K562 (cell line): ENCODE data around the gene HMGA1. TPM values are rescaled to one million over a fixed set of nuclear protein-coding genes. Genes with fewer than 3 reads are reported as not detected.
A peak's percentile ranks its signal among the peaks of the same experiment; 100 is the strongest.

ENCODE experiments used
- ATAC-seq: fragments of 200-7000 bp; cut with Tn5 transposase; 3 replicates; pipeline ENCODE4 v1.9.1; 2020; ENCODE audit warnings: moderate library complexity
- BruUV-seq: library from RNA; stranded (reverse); fragments of 400-500 nt; replicated peaks from 2 replicates; lab custom pipeline; 2021; lab: Mats Ljungman, UMichigan
- CTCF ChIA-PET: fragments of 300-600 bp; formaldehyde crosslinking; extraction: SDS; loops from one replicate; lab custom pipeline; 2021; ENCODE audit warnings: low intra/inter-chr PET ratio; lab: Yijun Ruan, JAX
- POLR2A ChIA-PET: fragments of 300-600, 350-650 bp; sonication (Branson Sonifier 250); formaldehyde crosslinking; extraction: SDS; loops from one replicate; lab custom pipeline; 2021; ENCODE audit warnings: antibody characterized with exemption, inconsistent platforms; lab: Yijun Ruan, JAX
- DNase-seq, 4 experiments: peaks; one replicate each; pipeline versions ENCODE4 v3.0.0 to v3.0.0-alpha.2; 2011 to 2018; ENCODE audit warnings: low spot score in 3 of 4, mixed read lengths in 3 of 4; ENCODE audit errors: extremely low read depth in 1 of 4
- FAIRE-seq: peaks from 2 replicates; lab custom pipeline; 2011; peaks lifted over from hg19 to GRCh38; lab: Jason Lieb, UNC
- H2AFZ ChIP-seq: 2 replicates; pipeline ENCODE4 v1.6.0; 2011; ENCODE audit warnings: low read depth, low read length, control low read depth, inconsistent platforms
- H3K27ac ChIP-seq: fragments of 200-600 bp; 3 replicates; pipeline ENCODE4 v1.8.0; 2011; ENCODE audit warnings: low read depth, mild to moderate bottlenecking, control low read depth, inconsistent platforms, low read length, moderate library complexity, mixed read lengths; ENCODE audit errors: extremely low read depth
- H3K27me3 ChIP-seq, 2 experiments: fragments of 300-600 bp in 1 of 2; 2 replicates in 1 of 2; 3 replicates in 1 of 2; pipeline versions ENCODE4 v1.6.0 to v1.8.0; 2011; ENCODE audit warnings: inconsistent platforms in 2 of 2, low read length in 2 of 2, mild to moderate bottlenecking in 1 of 2, mixed read lengths in 1 of 2, moderate library complexity in 1 of 2; ENCODE audit not compliant: control insufficient read depth in 2 of 2, insufficient read depth in 2 of 2
- H3K36me3 ChIP-seq: fragments of 300-600 bp; 3 replicates; pipeline ENCODE4 v1.8.0; 2011; ENCODE audit warnings: mild to moderate bottlenecking, low read length, inconsistent platforms; ENCODE audit not compliant: control insufficient read depth, insufficient read depth
- H3K4me1 ChIP-seq, 2 experiments: fragments of 200-600 bp in 1 of 2; replicated peaks in 1 of 2; 2 replicates in 1 of 2; 3 replicates in 1 of 2; pipeline versions ENCODE4 v1.5.1 to v1.8.0; 2011; ENCODE audit warnings: inconsistent platforms in 2 of 2, low read length in 2 of 2, mild to moderate bottlenecking in 1 of 2, mixed read lengths in 1 of 2, moderate library complexity in 1 of 2; ENCODE audit not compliant: control insufficient read depth in 2 of 2, insufficient read depth in 2 of 2
- H3K4me2 ChIP-seq: 2 replicates; pipeline ENCODE4 v1.6.1; 2011; ENCODE audit warnings: low read length, control low read depth, inconsistent platforms, mixed read lengths; ENCODE audit not compliant: insufficient read depth
- H3K4me3 ChIP-seq: fragments of 200-600 bp; sonication (generic), shearing (Covaris generic); 2 replicates; pipeline ENCODE4 v1.5.1; 2016; ENCODE audit warnings: control low read depth, inconsistent platforms
- H3K79me2 ChIP-seq: fragments of 200-600 bp; 3 replicates; pipeline ENCODE4 v1.8.0; 2011; ENCODE audit warnings: low read length, inconsistent platforms; ENCODE audit not compliant: control insufficient read depth, insufficient read depth
- H3K9ac ChIP-seq, 2 experiments: 2 replicates each; pipeline versions ENCODE4 v1.6.0 to v1.6.1; 2011; ENCODE audit warnings: low read depth in 2 of 2, low read length in 2 of 2, control low read depth in 1 of 2, inconsistent platforms in 1 of 2, mild to moderate bottlenecking in 1 of 2, mixed read lengths in 1 of 2; ENCODE audit not compliant: insufficient read depth in 1 of 2
- H3K9me1 ChIP-seq: one replicate; pipeline ENCODE4 v1.6.0; 2011; ENCODE audit warnings: inconsistent platforms, mild to moderate bottlenecking, low read length, moderate library complexity; ENCODE audit not compliant: control insufficient read depth, insufficient read depth
- H3K9me3 ChIP-seq: replicated peaks from 2 replicates; pipeline ENCODE4 v1.5.1; 2011; ENCODE audit warnings: low read depth, low read length, inconsistent platforms; ENCODE audit not compliant: control insufficient read depth, insufficient read depth
- H4K20me1 ChIP-seq: replicated peaks from 2 replicates; pipeline ENCODE4 v1.6.1; 2011; ENCODE audit warnings: low read length, inconsistent platforms, mixed read lengths; ENCODE audit not compliant: control insufficient read depth, insufficient read depth
- BRF1 ChIP-seq: IDR thresholded peaks from 3 replicates; pipeline ENCODE4 v1.6.1; 2011; ENCODE audit warnings: borderline replicate concordance, mild to moderate bottlenecking; ENCODE audit not compliant: insufficient read length; ENCODE audit errors: extremely low read depth
- CEBPG ChIP-seq, 3 experiments: fragments of 200-800 bp in 1 of 3; sonication (Bioruptor generic) in 1 of 3; sonication (generic) in 1 of 3; formaldehyde crosslinking in 1 of 3; IDR thresholded peaks in 2 of 3; conservative IDR thresholded peaks in 1 of 3; 2 replicates each; pipeline versions ENCODE4 v1.6.1 to v1.8.0; 2016 to 2022; ENCODE audit warnings: missing compliant biosample characterization in 2 of 3, missing genetic modification characterization in 2 of 3, mild to moderate bottlenecking in 1 of 3, missing genetic modification reagents in 1 of 3
- CREM ChIP-seq: IDR thresholded peaks from 2 replicates; pipeline ENCODE4 v1.6.1; 2014; ENCODE audit warnings: antibody characterized with exemption, low read depth
- CTBP1 ChIP-seq: fragments of 450-650 bp; IDR thresholded peaks from 2 replicates; pipeline ENCODE4 v1.6.1; 2016; ENCODE audit warnings: borderline replicate concordance
- EP300 ChIP-seq: IDR thresholded peaks from 2 replicates; pipeline ENCODE4 v1.6.1; 2012; ENCODE audit warnings: low read length, improper control_type of control experiment
- ERF ChIP-seq: fragments of 450-650 bp; formaldehyde crosslinking; IDR thresholded peaks from 2 replicates; pipeline ENCODE4 v1.4.0; 2020; ENCODE audit warnings: mild to moderate bottlenecking, mixed read lengths
- HDAC8 ChIP-seq: fragments of 450-650 bp; IDR thresholded peaks from 2 replicates; pipeline ENCODE4 v1.6.1; 2016; ENCODE audit warnings: mild to moderate bottlenecking, missing genetic modification characterization, moderate library complexity, missing compliant biosample characterization
- JUN ChIP-seq, 2 experiments: sonication (generic) in 1 of 2; formaldehyde crosslinking in 1 of 2; IDR thresholded peaks; 2 replicates each; pipeline versions ENCODE4 v1.6.1 to v1.8.0; 2012 to 2022; ENCODE audit warnings: borderline replicate concordance in 2 of 2, mild to moderate bottlenecking in 2 of 2, improper control_type of control experiment in 1 of 2, low read depth in 1 of 2, low read length in 1 of 2, missing genetic modification reagents in 1 of 2
- KLF1 ChIP-seq: fragments of 450-650 bp; IDR thresholded peaks from 2 replicates; pipeline ENCODE4 v1.6.1; 2016; ENCODE audit warnings: missing genetic modification characterization, missing compliant biosample characterization
- SMARCA4 ChIP-seq: fragments of 450-650 bp; IDR thresholded peaks from 2 replicates; pipeline ENCODE4 v1.6.1; 2016
- SMARCE1 ChIP-seq: fragments of 450-650 bp; IDR thresholded peaks from 2 replicates; pipeline ENCODE4 v1.7.1; 2016; ENCODE audit warnings: mild to moderate bottlenecking
- XRCC3 ChIP-seq: fragments of 450-650 bp; IDR thresholded peaks from 2 replicates; pipeline ENCODE4 v1.6.1; 2017; ENCODE audit warnings: mild to moderate bottlenecking, moderate library complexity
- ZNF583 ChIP-seq: fragments of 250-450 bp; sonication (Bioruptor Pico); IDR thresholded peaks from 2 replicates; pipeline ENCODE4 v1.4.0; 2020
- ZNF707 ChIP-seq: fragments of 250-450 bp; sonication (Bioruptor Pico); conservative IDR thresholded peaks from 2 replicates; pipeline ENCODE4 v1.8.0; 2022; ENCODE audit warnings: inconsistent platforms, mild to moderate bottlenecking, moderate library complexity
- WGBS: fragments of 100-300 bp; shearing (Covaris generic); methylation state at CpG from one replicate; pipeline ENCODE4 v1.1.6; 2016; ENCODE audit warnings: low coverage, mixed read lengths; ENCODE audit not compliant: insufficient coverage; ENCODE audit errors: missing lambda C conversion rate; 5-methylcytosine and 5-hydroxymethylcytosine counted together
- in situ Hi-C: fragments of 300-500 bp; cut with MboI; formaldehyde crosslinking; loops from 4 replicates; pipeline ENCODE4 v1.15.0; 2018; ENCODE audit warnings: inconsistent platforms, mixed read lengths
- intact Hi-C: fragments of 100-400 bp; cut with micrococcal nuclease; formaldehyde crosslinking; loops from 2 replicates; pipeline ENCODE4 v1.14.2; 2022
- polyA plus RNA-seq, 8 experiments: library from polyadenylated mRNA; depleted of rRNA in 4 of 8; stranded (reverse) in 5 of 8; unstranded in 3 of 8; fragments of >200 nt; fragmentation: Nextera tagmentation in 2 of 8; fragmentation: Illumina TruSeq in 1 of 8; extraction: Ambion mirVana in 2 of 8; extraction: Trizol in 1 of 8; gene quantifications; 2 replicates each; pipeline versions ENCODE4 v1.2.1 to v1.2.3, GENCODE V29; 2011 to 2014; ENCODE audit warnings: inconsistent platforms in 1 of 8, missing spikeins in 1 of 8
- total RNA-seq, 7 experiments: library from RNA; depleted of rRNA in 6 of 7; stranded (reverse); fragments of >200 nt in 6 of 7; fragmentation: Illumina TruSeq in 2 of 7; extraction: Trizol in 2 of 7; gene quantifications; 2 replicates each; pipeline versions ENCODE4 v1.2.1 to v1.2.3, GENCODE V29; 2011 to 2021; ENCODE audit warnings: low replicate concordance in 1 of 7
- TF ChIP-seq, protein P1 (sequence below), 2 experiments: fragments of 250-450 bp in 1 of 2; fragments of 450-650 bp in 1 of 2; sonication (Bioruptor Pico) in 1 of 2; IDR thresholded peaks; 2 replicates each; pipeline versions ENCODE4 v1.6.1 to v1.8.0; 2016 to 2021; ENCODE audit warnings: mild to moderate bottlenecking in 2 of 2, moderate library complexity in 2 of 2, missing compliant biosample characterization in 1 of 2, missing genetic modification characterization in 1 of 2
- TF ChIP-seq, protein P2 (sequence below): fragments of 450-650 bp; IDR thresholded peaks from 2 replicates; pipeline ENCODE4 v1.6.1; 2016; ENCODE audit warnings: antibody characterized with exemption
- TF ChIP-seq, protein P3 (sequence below): sonication (generic); formaldehyde crosslinking; IDR thresholded peaks from 2 replicates; pipeline ENCODE4 v1.9.0; 2022; ENCODE audit warnings: mild to moderate bottlenecking, missing genetic modification reagents

The HMGA1 gene
- total and polyA plus RNA-seq, 9 of the 15 experiments (the other 6 are each of a cell fraction or from before 2014, with no cell fraction given): 27.8 to 1,947 (median 594) TPM

DNA sequence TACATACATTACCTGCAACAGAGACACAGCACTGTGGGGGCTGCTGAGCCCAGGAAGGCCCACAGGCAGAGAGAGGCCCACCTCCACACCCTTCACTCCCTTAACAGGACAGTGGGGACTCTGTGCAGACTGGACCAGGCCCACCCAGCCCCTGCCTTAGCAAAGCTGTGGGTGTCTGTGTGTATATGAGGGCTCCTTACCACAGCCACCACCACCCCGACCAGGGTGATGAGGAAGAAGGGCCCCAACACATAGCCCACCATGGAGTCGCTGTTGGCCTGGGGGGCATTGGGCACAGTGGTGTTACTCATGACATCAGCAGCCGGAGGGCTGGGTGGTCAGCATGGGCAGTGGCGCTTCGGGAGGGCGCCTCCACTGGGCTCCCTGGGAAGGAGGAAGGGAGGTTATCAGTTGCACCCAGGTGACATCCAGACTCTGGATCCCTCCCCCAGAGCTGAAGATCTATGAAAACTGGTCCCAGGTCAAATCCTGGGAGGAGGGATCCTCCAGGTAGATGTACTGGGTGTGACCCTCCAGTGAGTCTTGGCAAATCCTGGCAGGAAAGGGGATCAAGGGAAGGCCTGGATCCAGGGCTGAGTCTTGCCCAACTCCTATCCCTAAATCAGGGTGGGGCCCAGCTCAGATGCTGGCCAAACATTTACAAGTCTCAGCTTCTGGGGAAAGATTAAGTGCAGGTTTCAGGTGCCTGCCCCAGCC, 11.0 kb downstream of the HMGA1 start:
- H2AFZ ChIP-seq: no peak overlapping the region
- no TSS peak for BruUV-seq
- H3K79me2 ChIP-seq: peaks cover 40% of the 10 kb centered on the region
- peaks cover 5% of the 10 kb centered on the region for H3K9me1 ChIP-seq
- peak; percentile 45 to 75 (median 54) for DNase-seq
- peak; percentile 58 for FAIRE-seq
- H3K27me3 ChIP-seq: no peaks in the 10 kb centered on the region; a peak in 1 of 5 replicates
- intact Hi-C loops: loop anchor here (2.0 kb wide), 3 partner anchors 71 to 145 kb away; partner anchors contain the start of gene NUDT3
- no peaks in the 10 kb centered on the region; the same call in 1 of the 2 replicates for H3K9me3 ChIP-seq
- ChIA-PET POLR2A (interaction anchor here (0.5 to 4.9 kb wide), 28 partner anchors 11 to 1485 kb away, joined by 3 to 67 read pairs (median 4); partner anchors contain the start of genes HMGA1 and RPS10), CTCF (interaction anchor here (1.2 to 3.0 kb wide), 2 partner anchors 52 to 167 kb away, joined by 3 to 27 read pairs; no protein-coding TSS in a partner anchor)
- H3K4me1 ChIP-seq: peaks cover 49 to 63% of the 10 kb centered on the region in 2 experiments
- 19% methylated on average over 6 of the region's 6 CpGs for WGBS
- peak; percentile 3; the same call in 2 of the 3 replicates for ATAC-seq
- peak overlapping the region; percentile 86 for H3K27ac ChIP-seq
- H4K20me1 ChIP-seq: peaks cover 27% of the 10 kb centered on the region; the same call in 1 of the 2 replicates
- peak overlapping the region; percentile 83 to 93 for H3K9ac ChIP-seq
- peaks cover 44% of the 10 kb centered on the region for H3K36me3 ChIP-seq
- peak overlapping the region; percentile 76 for H3K4me3 ChIP-seq
- peak overlapping the region; percentile 100 for H3K4me2 ChIP-seq
- in situ Hi-C loops: loop anchor here (5.0 kb wide), 2 partner anchors 165 to 360 kb away; no protein-coding TSS in a partner anchor
- 0 out of 2 replicates have a peak, but pooled peaks have one; percentile 13 for TF ChIP-seq ERF (CRISPR knock-in tag)
- peak; percentile 56; the same call in 1 of the 2 replicates for TF ChIP-seq CEBPG (CRISPR knock-in tag; IDR thresholded peaks at IDR 0.05)
- peak; percentile 39 to 54; a peak in 2 of 4 replicates for TF ChIP-seq CEBPG (tag; conservative IDR thresholded peaks at IDR 0.05 in 1 of 2, IDR thresholded peaks at IDR 0.05 in 1 of 2)
- peak; percentile 55 for TF ChIP-seq SMARCA4
- TF ChIP-seq KLF1 (tag): peak; percentile 86
- TF ChIP-seq XRCC3: no peak
- TF ChIP-seq CTBP1: peak; percentile 75
- TF ChIP-seq, protein P1, sequence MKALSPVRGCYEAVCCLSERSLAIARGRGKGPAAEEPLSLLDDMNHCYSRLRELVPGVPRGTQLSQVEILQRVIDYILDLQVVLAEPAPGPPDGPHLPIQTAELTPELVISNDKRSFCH (CRISPR knock-in tag; IDR thresholded peaks at IDR 0.05): no peak
- TF ChIP-seq, protein P1 (tag; IDR thresholded peaks at IDR 0.05): no peak
- no peak for TF ChIP-seq BRF1
- peak; percentile 29; the same call in 1 of the 2 replicates for TF ChIP-seq SMARCE1
- no peak for TF ChIP-seq JUN (IDR thresholded peaks at IDR 0.05; ENCODE audit: borderline replicate concordance, low read depth, low read length)
- TF ChIP-seq JUN (CRISPR knock-in tag; IDR thresholded peaks at IDR 0.05; ENCODE audit: borderline replicate concordance): no peak
- TF ChIP-seq ZNF583: peak; percentile 55; the same call in 1 of the 2 replicates
- peak; percentile 33; the same call in 1 of the 2 replicates for TF ChIP-seq CREM
- peak; percentile 53; the same call in 1 of the 2 replicates for TF ChIP-seq HDAC8 (tag)
- TF ChIP-seq, protein P2, sequence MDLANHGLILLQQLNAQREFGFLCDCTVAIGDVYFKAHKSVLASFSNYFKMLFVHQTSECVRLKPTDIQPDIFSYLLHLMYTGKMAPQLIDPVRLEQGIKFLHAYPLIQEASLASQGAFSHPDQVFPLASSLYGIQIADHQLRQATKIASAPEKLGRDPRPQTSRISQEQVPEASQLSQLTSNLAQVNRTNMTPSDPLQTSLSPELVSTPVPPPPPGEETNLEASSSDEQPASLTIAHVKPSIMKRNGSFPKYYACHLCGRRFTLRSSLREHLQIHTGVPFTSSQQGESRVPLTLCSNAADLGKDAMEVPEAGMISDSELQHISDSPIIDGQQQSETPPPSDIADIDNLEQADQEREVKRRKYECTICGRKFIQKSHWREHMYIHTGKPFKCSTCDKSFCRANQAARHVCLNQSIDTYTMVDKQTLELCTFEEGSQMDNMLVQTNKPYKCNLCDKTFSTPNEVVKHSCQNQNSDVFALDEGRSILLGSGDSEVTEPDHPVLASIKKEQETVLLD: peak; percentile 48
- peak; percentile 25; the same call in 1 of the 2 replicates for TF ChIP-seq EP300
- TF ChIP-seq, protein P3, sequence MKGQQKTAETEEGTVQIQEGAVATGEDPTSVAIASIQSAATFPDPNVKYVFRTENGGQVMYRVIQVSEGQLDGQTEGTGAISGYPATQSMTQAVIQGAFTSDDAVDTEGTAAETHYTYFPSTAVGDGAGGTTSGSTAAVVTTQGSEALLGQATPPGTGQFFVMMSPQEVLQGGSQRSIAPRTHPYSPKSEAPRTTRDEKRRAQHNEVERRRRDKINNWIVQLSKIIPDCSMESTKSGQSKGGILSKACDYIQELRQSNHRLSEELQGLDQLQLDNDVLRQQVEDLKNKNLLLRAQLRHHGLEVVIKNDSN: 0 out of 2 replicates have a peak, but pooled peaks have one; percentile 19
- TF ChIP-seq ZNF707: peak; percentile 16; the same call in 1 of the 2 replicates
